Measurements from ENCODE around the gene ARID3A.
"Not testable (repeated sequence)": the region's sequence is repeated elsewhere in the genome, so short reads cannot be mapped to it uniquely, and the experiment has no call there.

The ARID3A gene

GRCh38 chr19:925526-926322 is at the start of gene ARID3A:
Gene ARID3A, plus strand, starts transcription at chr19:926035. Its CDS starts 3,494 bp downstream, at chr19:929529.
- FAIRE-seq = no peak

GRCh38 chr19:876089-876488 is 49.7 kb upstream of the ARID3A start:
- no peak for FAIRE-seq

- no peak for FAIRE-seq
Measured at GRCh38 chr19:876780-877314, 49.0 kb upstream of the ARID3A start.

- not testable (repeated sequence) for FAIRE-seq
Measured at GRCh38 chr19:877992-878660, 47.7 kb upstream of the ARID3A start.

GRCh38 chr19:878751-879561 is 46.9 kb upstream of the ARID3A start:
- not testable (repeated sequence) for FAIRE-seq

- no peak for FAIRE-seq
Measured at GRCh38 chr19:879711-880438, 46.0 kb upstream of the ARID3A start.

GRCh38 chr19:881385-882071 is 44.3 kb upstream of the ARID3A start:
- FAIRE-seq = no peak

- no peak for FAIRE-seq
Measured at GRCh38 chr19:882871-883497, 42.9 kb upstream of the ARID3A start.

- no peak for FAIRE-seq
Measured at GRCh38 chr19:883661-884211, 42.1 kb upstream of the ARID3A start.

- FAIRE-seq = no peak
Measured at GRCh38 chr19:884420-885211, 41.2 kb upstream of the ARID3A start.

- FAIRE-seq = no peak
Measured at GRCh38 chr19:885536-886224, 40.2 kb upstream of the ARID3A start.

GRCh38 chr19:887072-887471 is 38.8 kb upstream of the ARID3A start:
- FAIRE-seq = peak; percentile 24

GRCh38 chr19:887599-887998 is 38.2 kb upstream of the ARID3A start:
- FAIRE-seq = no peak

- no peak for FAIRE-seq
Measured at GRCh38 chr19:888581-889385, 37.1 kb upstream of the ARID3A start.

- no peak for FAIRE-seq
Measured at GRCh38 chr19:889662-890295, 36.1 kb upstream of the ARID3A start.

GRCh38 chr19:890831-891230 is 35.0 kb upstream of the ARID3A start:
- FAIRE-seq = no peak

GRCh38 chr19:891421-892200 is 34.2 kb upstream of the ARID3A start:
- FAIRE-seq = not testable (repeated sequence)

All from islet of Langerhans (tissue), 1 donor.